OCI-LY7 (cell line): Measurements from ENCODE around the gene UBAC1. TPM values are rescaled to one million over a fixed set of nuclear protein-coding genes. Genes with fewer than 3 reads are reported as not detected.

Source experiments
- BruUV-seq: library from RNA; stranded (reverse); fragments of 400-500 nt; replicated peaks from 2 replicates; lab custom pipeline; 2021; lab: Mats Ljungman, UMichigan
- CTCF ChIA-PET: fragments of 300-600 bp; sonication (Branson Sonifier 250); formaldehyde crosslinking; loops from one replicate; lab custom pipeline; 2022; ENCODE audit warnings: antibody characterized with exemption; ENCODE audit not compliant: unreplicated experiment; lab: Charles Lee
- POLR2A ChIA-PET: fragments of 300-600 bp; sonication (Branson Sonifier 250); formaldehyde crosslinking; loops from one replicate; lab custom pipeline; 2022; ENCODE audit warnings: antibody characterized with exemption; lab: Charles Lee
- DNase-seq: peaks from one replicate; pipeline ENCODE4 v3.0.0-alpha.2; 2015; ENCODE audit warnings: low spot score
- H2AFZ ChIP-seq: fragments of 200-600 bp; sonication (generic), shearing (Covaris generic); 2 replicates; pipeline ENCODE4 v1.6.1; 2014; ENCODE audit warnings: mild to moderate bottlenecking, antibody characterized with exemption, low read length, moderate library complexity
- H3K27ac ChIP-seq: fragments of 200-600 bp; sonication (generic); 2 replicates; pipeline ENCODE4 v1.5.1; 2014; ENCODE audit warnings: mixed run types, low read depth, mild to moderate bottlenecking, moderate library complexity, low read length, inconsistent platforms; ENCODE audit not compliant: poor library complexity, severe bottlenecking
- H3K36me3 ChIP-seq: fragments of 200-600 bp; sonication (generic); 2 replicates; pipeline ENCODE4 v1.6.1; 2014; ENCODE audit warnings: mild to moderate bottlenecking, antibody characterized with exemption, low read length, moderate library complexity, mixed read lengths; ENCODE audit not compliant: insufficient read depth
- H3K4me1 ChIP-seq: fragments of 200-600 bp; sonication (generic); 2 replicates; pipeline ENCODE4 v1.5.1; 2014; ENCODE audit warnings: mild to moderate bottlenecking, low read length; ENCODE audit not compliant: insufficient read depth, poor library complexity, severe bottlenecking
- H3K4me2 ChIP-seq: fragments of 200-600 bp; sonication (generic); 2 replicates; pipeline ENCODE4 v1.6.1; 2014; ENCODE audit warnings: mild to moderate bottlenecking, low read length
- H3K4me3 ChIP-seq: fragments of 200-600 bp; sonication (generic); 2 replicates; pipeline ENCODE4 v1.5.1; 2014; ENCODE audit warnings: mild to moderate bottlenecking, low read depth, low read length; ENCODE audit not compliant: poor library complexity, severe bottlenecking
- H3K79me2 ChIP-seq: fragments of 200-600 bp; sonication (generic); 2 replicates; pipeline ENCODE4 v1.6.1; 2016; ENCODE audit warnings: low read depth, mild to moderate bottlenecking, low read length, moderate library complexity, mixed read lengths; ENCODE audit not compliant: insufficient read depth
- H3K9me2 ChIP-seq: fragments of 200-600 bp; sonication (generic); 2 replicates; pipeline ENCODE4 v1.6.1; 2016; ENCODE audit warnings: mild to moderate bottlenecking, low read length, mixed read lengths; ENCODE audit not compliant: insufficient read depth
- H3K9me3 ChIP-seq: fragments of 200-600 bp; sonication (generic); 2 replicates; pipeline ENCODE4 v1.6.1; 2014; ENCODE audit warnings: mild to moderate bottlenecking, mixed run types, low read length, mixed read lengths
- H4K20me1 ChIP-seq: fragments of 200-600 bp; sonication (generic); 2 replicates; pipeline ENCODE4 v1.6.1; 2014; ENCODE audit warnings: mild to moderate bottlenecking, antibody characterized with exemption, low read length, moderate library complexity, mixed read lengths; ENCODE audit not compliant: insufficient read depth
- CTCF ChIP-seq: fragments of 200-600 bp; sonication (generic); conservative IDR thresholded peaks from 2 replicates; pipeline ENCODE4 v1.5.1; 2014; ENCODE audit warnings: mild to moderate bottlenecking, antibody characterized with exemption, low read length, moderate library complexity, mixed read lengths
- EZH2phosphoT487 ChIP-seq: fragments of 200-600 bp; sonication (generic); IDR thresholded peaks from 2 replicates; pipeline ENCODE4 v1.6.1; 2018; ENCODE audit warnings: low read depth, borderline replicate concordance, mild to moderate bottlenecking, mixed run types, antibody characterized with exemption, low read length, moderate library complexity, mixed read lengths
- intact Hi-C: fragments of 100-400 bp; cut with micrococcal nuclease; formaldehyde crosslinking; loops from one replicate; pipeline ENCODE4 v1.10.0; 2022; ENCODE audit not compliant: unreplicated experiment
- total RNA-seq, 2 experiments: library from RNA; depleted of rRNA in 1 of 2; stranded (reverse); fragments of >200 nt in 1 of 2; shearing (Covaris generic) in 1 of 2; gene quantifications; 2 replicates each; pipeline ENCODE4 v1.2.3, GENCODE V29; 2014 to 2022

UBAC1 gene
- total RNA-seq, 2 experiments from 2014 or later: 42.3 to 59.2 TPM

- Histone ChIP-seq H3K79me2 (peaks cover 37% of the 10 kb centered on the region), H2AFZ (no peak overlapping the region), H4K20me1 (peaks cover 7% of the 10 kb centered on the region; the same call in 1 of the 2 replicates), H3K4me2 (no peak overlapping the region), H3K9me3 (no peaks in the 10 kb centered on the region), H3K4me3 (no peak overlapping the region), H3K9me2 (no peaks in the 10 kb centered on the region), H3K27ac (no peak overlapping the region), H3K4me1 (peaks cover 18% of the 10 kb centered on the region), H3K36me3 (peaks cover 25% of the 10 kb centered on the region)
- TF ChIP-seq EZH2phosphoT487: no peak
- no peak for TF ChIP-seq CTCF
- CTCF ChIA-PET: no interaction called here
- no peak for DNase-seq
- POLR2A ChIA-PET: no interaction called here
- intact Hi-C loops: no loop called here
- BruUV-seq: no TSS peak
These were observed 2.7 kb downstream of the UBAC1 start for GRCh38 chr9:135958485-135958884.

DNA sequence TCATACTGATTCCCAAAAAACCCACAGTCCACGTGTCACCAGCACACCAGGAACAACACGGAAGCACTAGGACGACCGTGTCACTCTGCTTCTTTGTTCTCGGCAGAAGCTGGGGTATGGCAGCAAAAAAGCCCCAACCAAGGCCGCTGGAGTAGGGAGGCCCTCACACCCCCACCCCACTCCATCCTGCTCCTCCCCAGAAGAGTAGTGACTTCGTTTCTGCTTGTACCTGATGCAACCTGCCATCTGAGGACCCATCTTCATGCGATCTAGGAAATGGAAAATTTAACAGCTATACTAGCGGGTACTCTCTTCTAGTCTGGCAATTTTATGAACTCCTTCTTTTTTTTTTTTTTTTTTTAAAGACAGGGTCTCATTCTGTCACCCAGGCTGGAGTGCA, 3.7 kb downstream of the UBAC1 start:
- Histone ChIP-seq H3K79me2 (peaks cover 37% of the 10 kb centered on the region), H3K36me3 (peaks cover 32% of the 10 kb centered on the region), H3K4me2 (no peak overlapping the region), H2AFZ (no peak overlapping the region), H3K4me1 (peaks cover 18% of the 10 kb centered on the region), H3K9me2 (no peaks in the 10 kb centered on the region), H4K20me1 (peaks cover 7% of the 10 kb centered on the region; the same call in 1 of the 2 replicates), H3K9me3 (no peaks in the 10 kb centered on the region), H3K27ac (no peak overlapping the region), H3K4me3 (no peak overlapping the region)
- intact Hi-C loops: no loop called here
- ChIA-PET POLR2A (no interaction called here), CTCF (no interaction called here)
- TF ChIP-seq CTCF (no peak), EZH2phosphoT487 (no peak)
- no TSS peak for BruUV-seq
- DNase-seq: no peak

DNA sequence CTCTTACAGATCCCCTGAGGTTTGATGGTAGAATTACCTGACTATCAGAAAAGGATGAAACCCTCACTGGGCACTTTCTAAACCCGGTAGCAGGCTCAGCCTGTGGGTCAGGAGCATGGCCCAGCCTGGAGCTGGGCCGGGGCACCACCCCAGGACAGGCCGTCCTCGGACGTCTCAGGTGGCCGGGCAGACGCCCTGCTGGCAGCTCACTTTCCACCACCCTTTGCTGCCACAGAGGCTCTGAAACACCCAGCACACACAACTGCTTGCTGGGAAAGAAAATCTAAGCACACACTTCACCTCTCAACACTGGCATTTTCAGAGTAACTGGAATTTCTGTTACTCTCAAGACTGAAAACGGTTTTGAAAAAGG, 4.4 kb downstream of the UBAC1 start:
- ChIA-PET CTCF (no interaction called here), POLR2A (no interaction called here)
- DNase-seq: no peak
- H4K20me1 ChIP-seq: peaks cover 7% of the 10 kb centered on the region; the same call in 1 of the 2 replicates
- no peak overlapping the region for H3K4me3 ChIP-seq
- no peak overlapping the region for H3K27ac ChIP-seq
- peaks cover 13% of the 10 kb centered on the region for H3K4me1 ChIP-seq
- H3K9me2 ChIP-seq: no peaks in the 10 kb centered on the region
- H2AFZ ChIP-seq: no peak overlapping the region
- H3K9me3 ChIP-seq: no peaks in the 10 kb centered on the region
- H3K4me2 ChIP-seq: no peak overlapping the region
- TF ChIP-seq CTCF: no peak
- no peak for TF ChIP-seq EZH2phosphoT487
- no TSS peak for BruUV-seq
- intact Hi-C loops: no loop called here
- H3K36me3 ChIP-seq: peaks cover 39% of the 10 kb centered on the region
- H3K79me2 ChIP-seq: peaks cover 37% of the 10 kb centered on the region
